DMS 273 (cell line): ENCODE results near the gene STOML1.
"Not testable (repeated sequence)": the region's sequence is repeated elsewhere in the genome, so short reads cannot be mapped to it uniquely, and the experiment has no call there.

Experiments used
- DNase-seq: peaks from one replicate; lab custom pipeline; 2025; ENCODE audit not compliant: unreplicated experiment; lab: John Stamatoyannopoulos, UW

The STOML1 gene

GRCh38 chr15:73988445-73988969 lies 3.6 kb downstream of the STOML1 start:
- no peak for DNase-seq

DNA sequence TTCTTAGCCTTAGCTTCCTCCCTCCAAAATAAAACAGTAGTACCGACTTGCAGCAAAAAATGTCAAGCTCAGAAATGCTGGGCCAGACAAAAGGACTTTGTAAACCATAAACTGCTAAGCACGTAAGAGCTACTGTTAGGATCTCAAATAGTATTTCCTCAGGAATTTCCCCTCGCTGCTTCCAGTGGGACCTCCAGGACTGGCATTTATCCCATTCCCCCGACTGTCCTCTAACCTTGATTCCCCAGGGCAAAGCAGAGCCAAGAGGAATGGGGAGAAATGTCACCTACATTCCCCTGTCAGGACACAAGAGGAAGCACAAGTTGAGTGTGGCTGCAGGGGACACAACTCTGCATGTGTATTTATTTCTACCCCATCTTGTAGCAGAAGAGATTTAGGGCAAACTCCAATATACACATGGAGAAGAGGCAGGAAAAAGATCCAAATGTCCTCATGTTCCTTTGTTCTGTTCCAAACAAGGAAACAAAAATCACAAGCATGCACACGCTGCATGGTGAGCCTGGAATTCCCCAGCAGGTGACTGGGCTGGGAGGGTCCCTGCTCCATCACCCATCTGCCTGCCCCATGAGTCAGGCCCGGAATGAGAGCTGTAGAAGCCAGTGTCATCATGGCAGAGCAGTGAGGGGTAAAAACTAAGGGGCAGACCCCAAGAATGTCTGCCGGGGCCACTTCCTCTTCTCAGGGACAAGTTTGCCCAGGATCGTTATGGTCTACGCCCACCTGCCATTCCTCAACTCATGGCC lies 4.2 kb downstream of the STOML1 start:
- no peak for DNase-seq

DNA sequence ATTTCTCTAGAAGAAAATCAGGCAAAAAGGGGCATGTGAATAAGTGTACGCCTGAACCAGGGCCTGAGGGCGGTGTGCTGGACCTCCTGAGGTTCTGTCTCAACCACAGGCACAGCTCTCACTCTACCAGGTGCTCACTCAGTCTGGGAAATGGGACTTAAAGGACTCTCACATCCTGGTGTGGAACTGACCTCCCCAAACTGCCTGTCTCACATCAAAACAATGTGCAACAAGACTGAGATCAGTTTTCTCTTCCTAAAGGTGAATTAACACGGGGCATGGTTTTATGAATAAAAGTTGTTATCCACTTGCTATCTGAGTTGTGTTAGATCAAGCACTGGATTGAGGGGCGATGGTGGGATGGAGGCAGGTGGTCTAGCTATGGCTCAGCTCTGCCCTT lies 4.8 kb downstream of the STOML1 start:
- no peak for DNase-seq

DNA sequence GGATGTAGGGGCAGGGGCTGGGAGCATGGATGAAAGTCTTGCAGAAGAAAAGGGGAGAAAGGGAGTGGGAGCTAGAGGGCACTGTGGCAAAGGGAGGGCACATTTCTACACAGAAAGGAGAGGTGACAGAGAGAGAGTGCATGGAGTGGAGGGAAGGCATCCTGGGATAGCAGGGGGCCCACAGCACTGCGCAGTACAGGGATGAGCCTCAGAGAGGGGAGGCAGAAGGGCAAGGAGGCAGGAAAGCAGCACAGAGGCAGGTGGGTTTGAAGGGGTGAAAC lies 5.4 kb downstream of the STOML1 start:
- no peak for DNase-seq

GRCh38 chr15:73986055-73986775 lies 5.9 kb downstream of the STOML1 start:
- no peak for DNase-seq

GRCh38 chr15:73985101-73985873 lies 6.8 kb downstream of the STOML1 start:
- peak; percentile 49 for DNase-seq

- DNase-seq, result peak; percentile 40
These were observed 7.7 kb downstream of the STOML1 start for GRCh38 chr15:73984208-73984979.

DNA sequence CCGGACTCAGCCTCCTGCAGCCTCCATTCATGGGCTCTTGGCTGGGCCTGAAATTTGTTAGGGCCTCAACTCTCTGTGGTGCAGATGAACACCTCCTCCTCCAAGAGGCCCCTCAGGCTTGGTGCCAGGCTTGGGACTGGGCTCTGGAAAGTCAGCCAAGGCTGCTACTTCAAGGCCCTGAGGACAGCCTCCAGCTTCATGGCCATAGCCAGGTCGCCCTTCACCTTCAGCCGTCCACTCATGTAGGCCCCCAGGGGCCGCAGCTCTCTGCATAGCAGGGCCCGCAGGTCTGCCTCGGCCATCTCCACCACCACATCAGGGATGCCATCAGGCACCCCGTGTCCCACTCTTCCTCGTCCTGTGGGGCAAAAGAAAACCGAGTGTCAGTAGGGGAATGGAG lies 8.3 kb downstream of the STOML1 start:
- no peak for DNase-seq

GRCh38 chr15:73983211-73983727 lies 8.8 kb downstream of the STOML1 start:
- DNase-seq, result peak; percentile 71

DNA sequence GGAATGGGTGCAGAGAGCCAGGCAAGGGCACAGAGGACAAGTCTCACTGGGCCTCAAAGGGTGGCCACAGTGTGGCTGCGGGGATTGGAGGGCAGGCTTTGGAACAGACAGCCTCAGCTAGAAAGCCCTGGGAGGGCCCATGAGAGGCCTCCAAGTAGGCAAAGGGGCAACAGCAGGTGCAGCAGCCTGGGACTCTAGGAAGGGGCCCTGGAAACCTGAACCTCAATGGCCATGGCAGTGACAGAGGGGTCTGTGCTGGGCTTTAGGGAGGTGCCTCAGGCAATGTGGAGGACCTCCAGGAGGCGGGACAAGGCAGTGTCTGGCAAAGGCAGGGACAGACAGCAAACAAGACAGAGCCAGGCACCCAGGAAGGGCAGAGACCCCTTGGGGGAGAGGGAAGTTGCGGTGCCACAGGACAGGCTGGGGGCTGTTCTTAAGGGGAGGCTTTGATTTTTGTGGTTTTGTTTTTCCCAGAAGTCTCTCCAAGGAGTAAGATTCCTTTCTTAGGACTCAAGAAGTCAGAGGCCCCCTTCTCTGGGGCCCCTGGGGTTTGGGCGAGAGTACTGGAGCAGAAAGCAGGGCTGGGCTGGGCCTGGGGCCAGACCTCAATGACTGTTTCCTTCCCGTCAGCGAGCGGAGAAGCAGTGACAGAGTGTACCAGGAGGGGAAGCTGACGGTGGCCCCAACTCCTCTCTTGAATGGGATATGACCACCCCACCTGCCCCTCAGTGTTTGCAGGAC lies 9.7 kb downstream of the STOML1 start:
- DNase-seq, result peak; percentile 39

GRCh38 chr15:73981761-73982221 lies 10.3 kb downstream of the STOML1 start:
- no peak for DNase-seq

- DNase-seq, result no peak
These were observed 12.5 kb downstream of the STOML1 start for GRCh38 chr15:73979636-73980035.

GRCh38 chr15:73978896-73979295 lies 13.2 kb downstream of the STOML1 start:
- DNase-seq, result no peak

GRCh38 chr15:73975440-73976125 lies 16.5 kb downstream of the STOML1 start:
- peak; percentile 61 for DNase-seq

DNA sequence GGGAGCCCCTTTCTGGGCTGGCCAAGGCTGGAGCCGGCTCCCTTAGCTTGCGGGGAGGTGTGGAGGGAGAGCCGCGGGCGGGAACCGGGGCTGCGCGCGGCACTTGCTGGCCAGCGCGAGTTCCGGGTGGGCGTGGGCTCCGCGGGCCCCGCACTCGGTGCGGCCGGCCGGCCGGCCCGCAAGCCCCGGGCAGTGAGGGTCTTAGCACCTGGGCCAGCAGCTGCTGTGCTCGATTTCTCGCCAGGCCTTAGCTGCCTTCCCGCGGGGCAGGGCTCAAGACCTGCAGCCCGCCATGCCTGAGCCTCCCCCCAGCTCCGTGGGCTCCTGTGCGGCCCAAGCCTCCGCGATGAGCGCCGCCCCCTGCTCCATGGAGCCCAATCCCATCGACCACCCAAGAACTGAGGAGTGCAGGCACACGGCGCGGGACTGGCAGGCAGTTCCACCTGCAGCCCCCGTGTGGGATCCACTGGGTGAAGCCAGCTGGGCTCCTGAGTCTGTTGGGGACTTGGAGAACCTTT lies 18.4 kb downstream of the STOML1 start:
- DNase-seq, result not testable (repeated sequence)

DNA sequence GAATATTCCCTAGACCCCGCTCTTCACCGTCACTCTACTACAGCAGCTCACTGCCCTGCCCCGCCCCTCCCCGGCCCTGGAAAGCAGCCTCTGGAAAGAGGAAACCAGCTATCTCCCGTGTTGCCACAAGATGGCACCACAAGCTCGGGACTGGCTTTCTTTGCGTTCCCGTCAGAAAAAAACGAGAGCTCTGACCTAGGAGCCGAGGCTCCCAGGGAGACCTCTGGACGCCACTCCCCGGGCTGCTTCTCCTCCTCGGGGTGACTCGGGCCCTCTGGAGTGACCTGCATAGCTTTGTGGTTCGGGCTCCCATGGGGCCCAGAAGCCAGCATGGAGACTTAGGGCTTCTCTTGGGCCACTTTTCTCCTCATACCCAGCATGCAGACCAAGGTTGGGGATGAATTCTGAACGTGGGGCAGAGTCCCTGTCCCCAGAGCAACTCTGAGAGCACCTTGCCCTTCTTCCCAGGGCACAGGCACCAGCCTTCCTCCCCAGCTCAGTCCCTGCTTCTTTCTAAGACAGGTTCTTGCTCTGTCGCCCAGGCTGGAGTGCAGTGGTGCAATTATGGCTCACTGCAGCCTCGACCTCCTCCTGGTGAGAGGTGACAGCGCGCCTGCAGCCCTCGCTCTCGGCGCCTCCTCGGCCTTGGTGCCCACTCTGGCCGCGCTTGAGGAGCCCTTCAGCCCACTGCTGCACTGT lies 19.0 kb downstream of the STOML1 start:
- peak; percentile 89 for DNase-seq

- DNase-seq, result no peak
These were observed 22.8 kb downstream of the STOML1 start for GRCh38 chr15:73969151-73969759.

GRCh38 chr15:73968461-73968860 lies 23.6 kb downstream of the STOML1 start:
- no peak for DNase-seq
